ENCODE data around the gene CENPO. TPM values are rescaled to one million over a fixed set of nuclear protein-coding genes. Genes with fewer than 3 reads are reported as not detected.

Gene CENPO
- total and polyA plus RNA-seq, 8 donors = 0.69 to 2.8 (median 2.0) TPM

DNA sequence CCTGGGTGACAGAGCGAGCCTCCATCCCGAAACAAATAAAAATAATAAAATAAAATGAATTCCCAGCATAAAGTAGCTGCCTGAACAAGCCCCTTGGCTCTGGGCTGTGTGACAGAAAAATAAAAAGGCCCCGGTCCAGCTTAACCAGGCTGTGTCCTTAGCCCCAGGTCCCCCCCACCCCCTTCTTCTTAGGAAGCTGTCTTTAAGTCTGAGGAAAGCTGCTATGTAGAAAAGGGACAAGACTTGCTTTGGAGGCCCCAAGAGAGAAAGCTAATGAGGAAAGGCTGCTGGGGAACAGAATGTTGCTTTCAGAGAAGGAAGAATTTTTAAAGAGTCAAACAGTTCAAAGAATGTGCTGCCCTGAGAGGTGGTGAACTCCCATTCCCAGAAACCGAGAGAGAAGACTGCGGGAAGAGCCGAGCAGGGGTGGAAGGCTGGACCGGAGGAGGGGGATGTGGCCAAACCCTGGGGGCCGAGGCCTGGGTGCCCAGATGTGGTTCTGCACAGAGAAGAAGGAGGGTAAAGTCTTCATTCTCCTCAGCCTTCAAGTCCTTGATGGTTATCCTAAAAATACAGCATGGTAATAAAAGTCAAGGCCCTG is 61.9 kb downstream of the CENPO start:
- intact Hi-C loops (cut with DNase I) = no loop called here
- ATAC-seq (peak in 2 of 4 donors; percentile 21 to 42), DNase-seq (peak in 1 of 6 donors; percentile 25)

DNA sequence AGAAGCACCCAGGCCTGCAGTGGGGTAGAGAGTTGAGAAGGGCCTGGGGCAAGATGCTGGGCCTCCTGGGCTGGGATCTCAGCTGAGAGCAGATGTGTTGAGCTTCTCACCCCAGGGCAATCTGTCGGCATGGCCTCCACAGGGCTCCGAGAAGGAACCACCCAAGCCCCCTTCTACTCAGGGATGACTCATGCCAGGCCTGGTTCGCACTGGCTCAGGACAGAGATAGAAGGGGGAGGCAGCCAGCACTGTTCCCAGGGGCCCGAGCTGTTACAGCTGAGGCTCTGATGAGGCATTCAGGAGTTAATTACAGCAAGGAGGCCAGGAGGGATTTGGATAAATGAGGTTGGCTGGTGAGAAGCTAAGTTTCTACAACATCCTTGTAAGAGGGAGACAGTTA is 62.5 kb downstream of the CENPO start:
- WGBS, 2 donors = 76 to 91% methylated on average over 4 of the region's 4 CpGs

More for the DNA sequence above, 61.9 kb downstream of the CENPO start:
- Histone ChIP-seq H3K27ac (no peak overlapping the region), H3K27me3 (no peaks in the 10 kb centered on the region), H3K36me3 (no peaks in the 10 kb centered on the region), H3K9me3 (no peaks in the 10 kb centered on the region), H3K4me3 (no peak overlapping the region), H3K4me1 (no peaks in the 10 kb centered on the region)
- WGBS, 2 donors = 88% methylated on average over 8 of the region's 8 CpGs
- no peak for FAIRE-seq
- TF ChIP-seq, protein P1, sequence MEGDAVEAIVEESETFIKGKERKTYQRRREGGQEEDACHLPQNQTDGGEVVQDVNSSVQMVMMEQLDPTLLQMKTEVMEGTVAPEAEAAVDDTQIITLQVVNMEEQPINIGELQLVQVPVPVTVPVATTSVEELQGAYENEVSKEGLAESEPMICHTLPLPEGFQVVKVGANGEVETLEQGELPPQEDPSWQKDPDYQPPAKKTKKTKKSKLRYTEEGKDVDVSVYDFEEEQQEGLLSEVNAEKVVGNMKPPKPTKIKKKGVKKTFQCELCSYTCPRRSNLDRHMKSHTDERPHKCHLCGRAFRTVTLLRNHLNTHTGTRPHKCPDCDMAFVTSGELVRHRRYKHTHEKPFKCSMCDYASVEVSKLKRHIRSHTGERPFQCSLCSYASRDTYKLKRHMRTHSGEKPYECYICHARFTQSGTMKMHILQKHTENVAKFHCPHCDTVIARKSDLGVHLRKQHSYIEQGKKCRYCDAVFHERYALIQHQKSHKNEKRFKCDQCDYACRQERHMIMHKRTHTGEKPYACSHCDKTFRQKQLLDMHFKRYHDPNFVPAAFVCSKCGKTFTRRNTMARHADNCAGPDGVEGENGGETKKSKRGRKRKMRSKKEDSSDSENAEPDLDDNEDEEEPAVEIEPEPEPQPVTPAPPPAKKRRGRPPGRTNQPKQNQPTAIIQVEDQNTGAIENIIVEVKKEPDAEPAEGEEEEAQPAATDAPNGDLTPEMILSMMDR (IDR thresholded peaks at IDR 0.05) = no peak

DNA sequence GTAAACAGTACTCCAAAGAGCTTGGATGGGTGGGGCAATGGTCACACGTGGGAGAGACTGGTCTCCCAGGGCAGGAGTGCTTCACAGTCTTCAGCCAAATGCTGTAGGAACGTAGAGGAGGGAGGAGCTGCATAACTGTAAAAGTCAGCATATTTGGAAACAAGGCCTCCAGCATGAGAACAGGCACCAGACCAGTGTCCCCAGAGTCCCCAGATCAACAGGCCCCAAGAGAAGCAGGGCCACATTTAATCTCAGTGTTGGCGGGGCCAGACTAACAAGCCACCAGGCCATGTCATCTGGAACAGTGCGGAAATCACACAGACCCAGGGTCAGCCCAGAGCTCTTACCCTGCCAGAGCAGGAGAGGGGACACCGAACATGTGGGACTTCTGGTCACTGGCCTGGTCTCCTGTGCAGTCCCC is 63.6 kb downstream of the CENPO start:
- peak in 1 of 6 donors; percentile 29 for DNase-seq
- no peaks in the 10 kb centered on the region for H3K4me1 ChIP-seq
- WGBS, 2 donors = 78 to 83% methylated on average over 5 of the region's 5 CpGs
- no peaks in the 10 kb centered on the region for H3K9me3 ChIP-seq
- H3K36me3 ChIP-seq = no peaks in the 10 kb centered on the region
- TF ChIP-seq, protein P1 (IDR thresholded peaks at IDR 0.05) = no peak
- no peak overlapping the region for H3K27ac ChIP-seq
- no peak for FAIRE-seq
- no peak overlapping the region for H3K4me3 ChIP-seq
- peak in 2 of 4 donors; percentile 22 to 28 for ATAC-seq
- intact Hi-C loops (cut with DNase I) = no loop called here
- H3K27me3 ChIP-seq = no peaks in the 10 kb centered on the region

More for the DNA sequence above, 62.5 kb downstream of the CENPO start:
- no peaks in the 10 kb centered on the region for H3K9me3 ChIP-seq
- ATAC-seq (peak in 3 of 4 donors; percentile 21 to 59 (median 25)), FAIRE-seq (no peak), DNase-seq (no peak)
- H3K27ac ChIP-seq = no peak overlapping the region
- intact Hi-C loops (cut with DNase I) = no loop called here
- TF ChIP-seq, protein P1 (IDR thresholded peaks at IDR 0.05) = no peak
- H3K36me3 ChIP-seq = no peaks in the 10 kb centered on the region
- no peaks in the 10 kb centered on the region for H3K4me1 ChIP-seq
- no peaks in the 10 kb centered on the region for H3K27me3 ChIP-seq
- no peak overlapping the region for H3K4me3 ChIP-seq

DNA sequence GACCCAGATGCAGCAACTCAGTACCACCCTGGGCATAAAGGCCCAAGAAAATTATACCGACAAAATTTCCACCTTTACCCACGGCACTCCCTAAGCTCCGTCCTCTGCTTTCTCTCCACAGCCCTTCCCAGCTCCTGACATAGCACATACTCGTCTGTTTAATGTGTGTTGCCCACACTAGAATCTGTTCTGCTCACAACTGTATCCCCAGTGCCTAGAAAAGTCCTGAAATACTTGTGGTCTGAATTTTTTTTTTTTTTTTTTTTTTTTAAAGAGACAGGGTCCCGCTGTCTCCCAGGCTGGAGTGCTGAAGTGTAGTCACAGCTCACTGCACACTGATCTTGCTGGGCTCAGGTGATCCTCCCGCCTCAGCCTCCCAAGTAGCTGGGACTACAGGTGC is 64.5 kb downstream of the CENPO start:
- peak in 1 of 4 donors; percentile 16 for ATAC-seq
- Histone ChIP-seq H3K4me3 (no peak overlapping the region), H3K4me1 (no peaks in the 10 kb centered on the region), H3K36me3 (no peaks in the 10 kb centered on the region), H3K9me3 (no peaks in the 10 kb centered on the region), H3K27me3 (no peaks in the 10 kb centered on the region), H3K27ac (no peak overlapping the region)
- no peak for FAIRE-seq
- TF ChIP-seq, protein P1 (IDR thresholded peaks at IDR 0.05) = no peak
- intact Hi-C loops (cut with DNase I) = no loop called here
- WGBS, 2 donors = 89 to 95% methylated on average over 6 of the region's 6 CpGs
- peak in 1 of 6 donors; percentile 6 for DNase-seq

DNA sequence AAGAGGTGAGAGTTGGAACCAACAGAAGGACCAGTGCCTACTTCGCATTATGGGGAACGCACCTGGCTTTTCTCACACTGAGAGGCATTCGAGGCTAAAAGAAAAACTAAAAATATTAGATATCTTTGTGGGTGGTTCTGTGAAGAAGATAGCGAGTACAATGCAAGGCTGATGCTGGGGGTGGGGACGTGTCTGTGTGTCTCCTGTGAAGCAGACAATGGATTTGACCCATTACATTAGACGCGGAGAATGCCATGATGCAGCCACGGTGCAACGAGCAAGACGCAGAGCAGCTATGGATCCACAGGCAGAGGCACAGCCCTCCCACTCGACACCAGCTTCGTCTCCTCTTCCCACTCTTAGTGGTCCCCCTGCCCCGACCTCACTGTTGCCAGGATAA is 65.8 kb downstream of the CENPO start:
- ATAC-seq = no peak
- 88 to 90% methylated on average over 13 of the region's 13 CpGs for WGBS, 2 donors
- TF ChIP-seq, protein P1 (IDR thresholded peaks at IDR 0.05) = no peak
- H3K36me3 ChIP-seq = no peaks in the 10 kb centered on the region
- no peaks in the 10 kb centered on the region for H3K4me1 ChIP-seq
- no peaks in the 10 kb centered on the region for H3K27me3 ChIP-seq
- FAIRE-seq = no peak
- no peak overlapping the region for H3K4me3 ChIP-seq
- intact Hi-C loops (cut with DNase I) = no loop called here
- no peaks in the 10 kb centered on the region for H3K9me3 ChIP-seq
- no peak overlapping the region for H3K27ac ChIP-seq
- peak in 1 of 6 donors; percentile 30 for DNase-seq

Data from pancreas (tissue), 10 donors.